ENCODE measurements around the gene PACSIN2.
A peak's percentile ranks its signal among the peaks of the same experiment; 100 is the strongest.

GRCh38 chr22:43017525-43018460, 2.8 kb upstream of the PACSIN2 start:
- TF ChIP-seq CTCF (IDR thresholded peaks at IDR 0.05) (no peak), TEAD4 (CRISPR knock-in tag; IDR thresholded peaks at IDR 0.05) (no peak), ATF3 (CRISPR knock-in tag; conservative IDR thresholded peaks at IDR 0.05) (no peak), SP1 (CRISPR knock-in tag; conservative IDR thresholded peaks at IDR 0.05) (no peak), E2F5 (CRISPR knock-in tag; IDR thresholded peaks at IDR 0.05) (no peak), USF2 (CRISPR knock-in tag; IDR thresholded peaks at IDR 0.05) (peak; percentile 38; the same call in 1 of the 2 replicates), E2F1 (CRISPR knock-in tag; IDR thresholded peaks at IDR 0.05) (no peak), GABPB1 (CRISPR knock-in tag; IDR thresholded peaks at IDR 0.05) (no peak), NFE2L1 (CRISPR knock-in tag; IDR thresholded peaks at IDR 0.05) (no peak)
